ENCODE measurements around the gene ARHGAP8.

DNA sequence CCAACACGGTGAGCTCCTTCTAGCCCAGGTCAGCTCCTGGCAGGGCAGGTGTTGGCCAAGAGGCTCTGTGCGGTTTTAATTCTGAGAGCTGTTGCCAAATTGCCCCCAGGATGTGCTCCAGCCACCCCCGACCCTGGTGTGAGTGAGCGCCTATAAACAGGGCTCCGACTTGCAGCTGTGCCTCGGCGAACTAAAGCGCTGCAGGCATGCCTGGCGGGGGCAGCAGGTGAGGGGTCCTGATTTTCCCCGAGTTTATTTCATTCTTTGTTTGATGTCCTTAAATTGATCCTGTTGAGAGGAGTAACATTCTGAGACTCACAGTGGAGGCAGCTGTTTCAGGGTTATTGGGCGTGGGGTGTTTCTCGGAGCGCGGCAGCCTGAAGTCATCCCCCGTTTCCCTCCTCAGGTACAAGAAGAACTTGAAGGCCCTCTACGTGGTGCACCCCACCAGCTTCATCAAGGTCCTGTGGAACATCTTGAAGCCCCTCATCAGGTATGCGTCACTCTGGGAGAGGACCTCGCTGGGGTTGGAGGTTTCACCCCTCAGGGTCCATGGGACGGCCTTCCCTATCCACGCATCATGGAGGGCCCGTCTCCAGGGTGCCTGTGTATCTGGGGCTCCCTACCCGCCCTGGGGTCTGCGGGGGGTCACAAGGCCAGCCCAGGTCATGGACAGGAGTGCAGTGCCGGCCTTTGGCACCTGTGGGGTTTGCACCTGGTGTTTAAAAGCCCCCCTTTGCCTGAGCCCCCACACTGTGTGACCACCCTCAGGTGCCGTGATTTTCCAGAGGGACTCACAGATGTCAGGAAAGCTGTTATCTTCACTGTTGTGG is 62.1 kb downstream of the ARHGAP8 start:
- TF ChIP-seq, protein P1, sequence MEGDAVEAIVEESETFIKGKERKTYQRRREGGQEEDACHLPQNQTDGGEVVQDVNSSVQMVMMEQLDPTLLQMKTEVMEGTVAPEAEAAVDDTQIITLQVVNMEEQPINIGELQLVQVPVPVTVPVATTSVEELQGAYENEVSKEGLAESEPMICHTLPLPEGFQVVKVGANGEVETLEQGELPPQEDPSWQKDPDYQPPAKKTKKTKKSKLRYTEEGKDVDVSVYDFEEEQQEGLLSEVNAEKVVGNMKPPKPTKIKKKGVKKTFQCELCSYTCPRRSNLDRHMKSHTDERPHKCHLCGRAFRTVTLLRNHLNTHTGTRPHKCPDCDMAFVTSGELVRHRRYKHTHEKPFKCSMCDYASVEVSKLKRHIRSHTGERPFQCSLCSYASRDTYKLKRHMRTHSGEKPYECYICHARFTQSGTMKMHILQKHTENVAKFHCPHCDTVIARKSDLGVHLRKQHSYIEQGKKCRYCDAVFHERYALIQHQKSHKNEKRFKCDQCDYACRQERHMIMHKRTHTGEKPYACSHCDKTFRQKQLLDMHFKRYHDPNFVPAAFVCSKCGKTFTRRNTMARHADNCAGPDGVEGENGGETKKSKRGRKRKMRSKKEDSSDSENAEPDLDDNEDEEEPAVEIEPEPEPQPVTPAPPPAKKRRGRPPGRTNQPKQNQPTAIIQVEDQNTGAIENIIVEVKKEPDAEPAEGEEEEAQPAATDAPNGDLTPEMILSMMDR (IDR thresholded peaks at IDR 0.05): no peak
- no peak for TF ChIP-seq POLR2AphosphoS5 (IDR thresholded peaks at IDR 0.05)

Data from prostate gland (tissue), 2 donors.